Activated CD4-positive, alpha-beta T cell treated with anti-CD3 and anti-CD28 coated beads for 48 hours (primary cell): Measurements from ENCODE around the gene SKP1.

Experiments
- DNase-seq: peaks from one replicate; pipeline ENCODE4 v3.0.0-alpha.2; 2020

The SKP1 gene

DNA sequence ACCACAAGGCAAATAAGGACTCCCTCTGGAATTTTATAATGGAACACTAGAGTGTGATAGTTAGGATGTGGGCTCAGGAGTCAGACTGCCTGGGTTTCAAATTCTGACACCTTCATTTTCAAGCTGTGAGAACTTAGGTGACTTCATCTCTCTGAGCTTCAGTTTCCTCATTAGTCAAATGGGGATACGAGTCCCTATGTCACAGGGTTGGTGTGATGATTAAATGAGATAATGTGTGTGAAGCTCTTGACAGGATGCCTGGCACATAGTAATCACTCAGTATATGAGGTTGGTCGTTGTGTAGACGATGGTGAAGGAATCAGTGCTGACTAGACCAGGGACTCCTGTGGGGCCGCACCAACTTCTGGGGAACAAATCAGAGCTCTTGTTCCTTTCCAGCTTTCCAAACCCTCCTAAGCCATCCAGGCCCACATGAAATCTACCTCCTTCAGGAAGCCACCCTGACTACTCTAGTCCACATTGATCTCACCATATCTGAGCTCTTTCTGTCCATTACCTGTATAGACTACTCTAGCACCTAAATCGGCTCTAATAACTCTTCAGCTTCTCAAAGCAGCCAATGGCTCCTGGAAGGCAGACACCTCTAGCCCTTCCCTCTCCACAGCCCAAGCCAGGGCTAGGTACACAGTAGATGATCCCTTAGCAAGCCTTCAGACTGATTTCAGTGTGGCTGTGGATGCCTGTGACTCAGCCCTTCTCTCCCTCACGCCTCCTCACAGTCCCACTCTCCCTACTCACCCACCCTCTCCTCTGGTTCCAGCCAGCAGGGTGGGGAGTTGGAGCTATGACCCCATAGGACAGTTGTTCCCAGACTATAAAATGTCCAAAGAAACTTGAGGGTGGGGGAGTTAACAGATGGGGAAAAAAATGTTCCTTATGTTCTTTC is 64.8 kb downstream of the SKP1 start:
- peak; percentile 62 for DNase-seq

DNA sequence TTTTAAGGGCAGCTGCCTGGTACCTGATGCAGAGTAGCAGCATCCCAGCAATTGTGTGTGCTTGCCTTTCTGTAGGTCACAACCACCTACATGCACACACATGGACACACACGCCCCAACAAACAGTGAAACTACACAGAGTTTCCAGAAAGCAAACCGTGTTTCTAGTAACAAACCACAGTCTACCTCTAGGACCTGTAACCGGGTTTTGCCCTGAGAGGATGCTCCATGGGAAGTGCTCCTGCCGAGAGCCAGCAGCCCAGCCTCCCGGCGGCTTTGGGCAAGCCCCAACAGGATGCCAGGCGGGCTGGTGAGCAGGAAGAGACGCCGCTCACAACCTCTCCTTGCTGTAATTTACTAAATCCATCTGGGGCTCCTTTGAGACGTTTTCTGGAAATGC is 66.4 kb downstream of the SKP1 start:
- peak; percentile 49 for DNase-seq

DNA sequence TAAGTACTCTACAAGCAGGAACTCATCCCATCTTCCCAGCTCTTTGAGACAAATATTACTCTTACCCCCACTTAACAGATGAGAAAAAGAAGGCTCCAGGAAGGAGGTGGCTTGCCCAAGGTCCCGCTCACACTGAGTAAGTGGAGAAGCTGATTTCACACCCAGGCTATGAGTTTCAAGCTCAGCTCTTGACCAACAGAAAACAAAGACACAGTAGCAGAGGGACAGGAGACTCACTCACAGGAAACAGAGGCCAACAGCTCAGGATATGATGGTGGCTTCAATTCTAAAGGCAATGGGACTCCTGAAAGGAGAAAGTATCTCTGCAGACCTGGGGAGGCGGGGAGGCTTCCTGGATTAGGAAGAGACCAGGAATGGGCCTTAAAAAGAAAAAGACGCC is 69.0 kb downstream of the SKP1 start:
- DNase-seq = no peak

DNA sequence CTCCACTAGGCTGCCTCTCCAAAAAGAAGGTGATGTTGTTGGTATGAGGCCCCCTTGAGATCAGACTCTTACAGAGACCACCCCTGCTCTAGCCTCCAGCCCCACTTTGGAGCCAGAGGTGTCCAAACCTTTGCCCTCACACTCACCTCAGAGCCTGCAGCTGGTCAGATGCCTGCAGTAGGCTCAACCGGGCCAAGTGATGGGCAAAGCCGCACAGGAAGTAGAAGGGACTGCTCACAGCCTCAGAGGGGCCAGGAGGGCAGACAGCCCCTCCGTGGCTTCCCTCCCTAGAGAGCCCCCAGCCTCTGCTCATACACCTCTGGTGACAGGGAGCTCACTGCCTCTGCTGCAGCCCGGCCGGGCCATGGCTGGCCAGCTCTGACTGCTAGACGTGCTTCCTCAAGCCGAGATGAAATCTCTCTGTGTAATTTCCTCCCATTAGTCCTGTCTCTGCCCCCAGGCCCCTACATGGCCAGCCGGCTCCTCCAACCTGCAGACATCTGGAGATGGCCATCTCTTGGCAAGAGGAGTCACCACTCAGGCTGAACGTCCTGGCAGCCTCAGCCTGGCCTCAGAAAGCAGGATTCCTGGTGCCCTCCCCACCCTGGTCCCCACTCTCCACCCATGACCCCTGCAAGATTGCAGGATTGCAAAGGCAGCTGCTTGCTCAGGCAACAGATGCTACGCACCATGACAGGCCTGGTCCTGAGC is 69.6 kb downstream of the SKP1 start:
- no peak for DNase-seq

DNA sequence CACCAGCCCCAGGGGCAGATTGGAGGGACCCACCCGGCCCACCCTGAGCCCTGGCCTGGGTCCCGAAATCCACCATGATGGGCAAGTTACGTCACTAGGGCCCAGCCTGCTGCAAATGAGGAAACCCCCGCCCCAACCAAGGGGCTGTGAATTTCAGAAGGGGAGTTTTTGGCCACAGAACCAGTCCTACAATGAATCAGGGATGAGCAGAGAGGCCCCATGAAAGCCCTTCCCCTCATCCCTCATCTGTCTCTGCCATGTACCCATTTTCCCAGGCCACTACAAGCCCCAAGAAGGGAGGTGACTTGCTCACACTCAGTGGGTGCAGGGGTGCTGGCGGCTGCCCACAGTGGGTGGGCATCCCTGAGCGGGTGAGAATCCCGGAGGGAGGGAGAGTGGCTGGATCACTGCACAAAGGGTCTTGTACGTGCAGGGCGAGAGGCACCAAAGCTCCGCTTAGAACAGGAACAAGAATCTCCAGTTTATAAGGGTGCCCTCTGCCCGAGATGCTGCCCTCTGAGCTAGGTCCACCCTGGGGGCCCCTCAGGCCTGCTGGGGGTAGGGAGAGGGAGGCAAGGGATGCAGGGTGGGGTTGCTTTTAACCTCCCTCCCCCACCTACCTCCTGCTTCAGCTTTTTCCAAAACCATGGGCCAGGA is 72.6 kb downstream of the SKP1 start:
- peak; percentile 56 for DNase-seq

DNA sequence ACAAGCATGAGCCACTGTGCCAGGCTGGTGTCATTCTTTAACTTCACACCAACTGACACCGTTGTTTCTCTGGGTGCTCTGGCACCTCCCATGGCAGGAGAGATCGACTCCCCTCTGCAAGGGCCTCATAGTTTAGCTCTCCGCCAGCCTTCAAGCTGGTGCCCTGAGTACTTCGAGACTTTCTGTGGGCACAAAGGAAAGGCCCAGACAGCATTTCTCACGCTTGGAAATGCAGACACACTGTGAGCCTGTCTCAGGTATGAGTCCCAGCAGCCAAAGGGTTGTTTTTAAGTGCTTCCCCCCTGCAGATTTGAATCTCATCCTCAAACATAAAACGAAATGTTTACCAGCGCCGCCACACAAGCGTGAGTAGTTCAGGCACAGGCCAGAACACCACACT is 73.4 kb downstream of the SKP1 start:
- peak; percentile 57 for DNase-seq

DNA sequence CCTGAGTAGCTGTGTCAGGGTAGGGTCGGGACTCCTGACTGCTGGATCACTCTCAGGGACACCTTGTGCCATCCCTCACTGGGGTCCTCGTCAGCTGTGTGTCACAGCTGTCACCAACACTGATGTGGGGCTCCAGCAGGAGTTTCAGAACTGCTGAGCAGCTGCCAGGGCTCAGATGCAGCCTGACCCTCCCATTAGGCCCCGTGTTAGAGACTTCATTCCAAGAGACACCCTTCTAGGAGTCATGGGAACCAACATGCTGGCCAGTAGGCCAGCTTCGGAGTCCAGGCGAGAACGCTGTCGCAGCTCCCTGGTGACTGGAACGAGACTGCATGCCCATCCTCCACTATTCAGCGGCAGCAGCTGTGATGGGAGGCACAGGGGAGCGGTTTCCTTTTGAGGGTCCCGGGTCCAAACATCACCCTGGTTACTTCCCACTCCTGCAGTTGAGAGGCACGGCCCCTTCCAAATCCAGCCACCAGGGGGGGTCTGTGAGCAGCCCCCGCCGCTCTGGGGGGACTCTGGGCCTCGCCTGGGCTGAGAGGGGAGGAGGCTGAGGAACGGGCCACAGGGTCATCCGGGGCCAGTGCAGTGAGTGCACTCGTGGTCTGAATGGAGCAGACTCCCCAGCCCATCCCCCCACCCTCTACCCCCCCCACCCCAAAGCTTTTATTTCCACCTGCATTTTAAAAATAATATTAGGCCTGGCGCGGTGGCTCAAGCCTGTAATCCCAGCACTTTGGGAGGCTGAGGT is 74.9 kb downstream of the SKP1 start:
- DNase-seq = peak; percentile 84

DNA sequence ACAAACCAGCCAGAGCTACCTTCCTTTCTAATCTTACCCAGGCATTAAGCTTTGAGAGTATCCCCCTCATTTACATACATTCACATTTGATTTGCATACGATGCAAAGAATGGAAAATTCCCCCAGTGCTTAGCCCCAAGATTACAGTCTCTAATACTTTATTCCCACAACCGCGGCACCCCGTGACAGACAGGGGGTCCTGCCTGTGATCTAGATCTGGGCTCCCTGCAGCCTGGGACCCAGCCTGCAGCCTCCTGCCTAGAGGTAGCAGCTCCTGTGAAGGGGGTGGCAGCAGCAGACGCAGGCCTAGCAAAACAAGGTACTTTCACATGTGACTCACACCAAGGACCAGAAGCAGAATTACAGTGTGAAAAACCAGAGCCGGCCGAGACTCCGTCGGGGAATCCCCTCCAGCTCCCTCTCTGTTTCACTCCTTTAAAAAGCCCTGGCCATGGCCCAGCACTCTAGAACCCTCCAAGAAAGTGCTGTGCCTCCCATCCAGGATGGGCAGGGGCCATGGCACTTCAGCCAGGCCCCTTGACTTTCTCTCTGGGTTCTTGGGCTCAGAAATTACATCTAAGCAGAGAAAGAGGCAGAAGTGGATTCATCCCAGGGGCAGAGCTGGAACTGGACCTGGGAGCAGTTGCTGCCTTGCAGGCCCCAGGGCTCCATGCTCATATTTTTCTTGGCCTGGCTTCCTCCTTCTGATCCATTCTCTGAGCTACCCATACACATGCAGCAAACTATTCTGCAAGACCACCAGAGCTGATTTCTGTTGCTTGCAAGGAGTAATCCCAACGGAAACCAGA is 76.3 kb downstream of the SKP1 start:
- peak; percentile 92 for DNase-seq

DNA sequence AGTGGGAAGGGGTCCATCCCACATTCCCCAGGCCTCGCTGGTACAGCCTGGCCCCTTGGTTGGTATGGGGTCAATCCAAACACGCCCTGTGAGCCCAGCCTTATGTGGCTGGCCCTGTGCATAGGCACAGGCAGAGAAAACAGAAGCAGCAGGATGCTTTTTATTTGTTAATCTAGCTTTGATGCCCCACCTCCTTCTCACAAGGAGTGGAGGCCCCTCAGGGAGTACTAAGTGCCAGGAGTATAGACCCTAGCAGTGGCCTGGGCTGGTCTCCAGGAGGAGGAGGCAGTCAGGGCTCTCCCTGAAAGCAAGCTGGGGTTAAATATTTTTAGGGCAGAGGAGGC is 76.8 kb downstream of the SKP1 start:
- DNase-seq = no peak

DNA sequence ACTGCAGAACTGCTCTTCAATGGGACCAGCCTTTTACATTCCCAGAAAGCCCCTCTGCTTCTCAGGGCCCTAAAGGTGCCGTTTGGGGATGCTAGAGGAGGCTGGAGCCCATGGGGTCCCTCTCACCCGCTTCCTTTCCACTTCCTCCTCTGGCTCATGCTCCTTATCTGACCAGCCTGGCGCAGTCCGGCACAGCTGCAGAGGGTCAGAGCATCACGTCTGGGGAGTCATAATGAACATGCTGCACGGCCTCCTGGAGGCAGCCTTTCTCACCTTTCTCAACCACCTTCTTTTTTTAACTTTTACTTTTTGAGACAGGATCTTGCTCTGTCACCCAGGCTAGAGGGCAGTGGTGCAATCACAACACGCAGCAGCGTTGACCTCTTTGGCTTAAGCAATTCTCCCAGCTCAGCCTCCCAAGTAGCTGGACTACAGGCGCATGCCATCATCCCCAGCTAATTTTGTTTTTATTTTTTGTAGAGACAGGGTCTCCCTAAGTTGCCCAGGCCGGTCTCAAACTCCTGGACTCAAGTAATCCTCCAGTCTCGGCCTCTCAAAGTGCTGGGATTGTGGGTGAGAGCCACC is 77.4 kb downstream of the SKP1 start:
- DNase-seq = no peak
